ENCODE data around the gene KIAA1328. TPM values are rescaled to one million over a fixed set of nuclear protein-coding genes. Genes with fewer than 3 reads are reported as not detected.

Gene KIAA1328
- polyA plus RNA-seq, 1 of the 3 experiments (the other 2 are of a cell fraction): 2.6 TPM

DNA sequence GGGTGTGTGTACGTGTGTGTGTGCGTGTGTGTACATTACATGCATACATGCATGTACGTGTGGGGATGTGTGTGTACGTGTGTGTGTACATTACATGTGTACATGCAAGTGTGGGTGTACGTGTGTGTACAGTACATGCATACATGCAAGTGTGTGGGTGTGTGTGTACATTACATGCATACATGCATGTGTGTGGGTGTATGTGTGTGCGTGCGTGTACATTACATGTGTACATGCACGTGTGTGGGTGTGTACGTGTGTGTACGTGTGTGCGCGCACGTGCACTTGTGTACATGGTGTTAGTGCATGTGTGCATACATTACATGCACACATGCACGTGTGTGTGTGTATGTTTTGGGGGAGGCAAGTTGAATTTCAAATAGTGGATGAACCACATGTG lies 436.0 kb downstream of the KIAA1328 start (continued):
- no peak for TF ChIP-seq SMC3 (IDR thresholded peaks at IDR 0.05; ENCODE audit: low read depth, low read length)
- TF ChIP-seq ZBTB33 (IDR thresholded peaks at IDR 0.05; ENCODE audit: borderline replicate concordance, low read depth): no peak
- TF ChIP-seq JUND (IDR thresholded peaks at IDR 0.05): no peak
- TF ChIP-seq GABPA (IDR thresholded peaks at IDR 0.05; ENCODE audit: low read depth): no peak
- TF ChIP-seq, protein P1, sequence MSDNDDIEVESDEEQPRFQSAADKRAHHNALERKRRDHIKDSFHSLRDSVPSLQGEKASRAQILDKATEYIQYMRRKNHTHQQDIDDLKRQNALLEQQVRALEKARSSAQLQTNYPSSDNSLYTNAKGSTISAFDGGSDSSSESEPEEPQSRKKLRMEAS (IDR thresholded peaks at IDR 0.05; ENCODE audit: low read depth): no peak

- peaks cover 0 to 24% of the 10 kb centered on the region in 2 experiments; a peak in 1 of 4 replicates for H3K4me1 ChIP-seq (ENCODE audit: control insufficient read depth in 1 of 2, insufficient read depth in 2 of 2, low read depth in 1 of 2, low read length in 1 of 2)
- H3K9ac ChIP-seq: no peak overlapping the region
- no peaks in the 10 kb centered on the region for H3K27me3 ChIP-seq (ENCODE audit: insufficient read depth)
- no peak overlapping the region for H3K4me3 ChIP-seq (ENCODE audit: low read depth in 2 of 2, low read length in 1 of 2)
- POLR2A ChIA-PET: no interaction called here
- H2AFZ ChIP-seq (ENCODE audit: low read depth): no peak overlapping the region
- no peaks in the 10 kb centered on the region for H4K20me1 ChIP-seq (ENCODE audit: insufficient read depth)
- no peaks in the 10 kb centered on the region for H3F3A ChIP-seq (replicated peaks; ENCODE audit: insufficient read depth)
- CTCF ChIA-PET: interaction anchor here (0.6 to 1.5 kb wide), 2 partner anchors 14 to 324 kb away, joined by 3 read pairs; no protein-coding TSS in a partner anchor
- H3K36me3 ChIP-seq (replicated peaks in 1 of 2; ENCODE audit: control insufficient read depth in 1 of 2, insufficient read depth in 2 of 2, low read length in 1 of 2): no peaks in the 10 kb centered on the region
- no peaks in the 10 kb centered on the region for H3K79me2 ChIP-seq (ENCODE audit: insufficient read depth)
- H3K9me2 ChIP-seq: no peaks in the 10 kb centered on the region
- WGBS (ENCODE audit: low lambda C conversion rate): no CpG with 5 or more reads among the region's 2 CpGs
- TF ChIP-seq POLR2AphosphoS5 (IDR thresholded peaks at IDR 0.05; ENCODE audit: low read depth, low read length): no peak
- TF ChIP-seq REST (IDR thresholded peaks at IDR 0.05; ENCODE audit: low read depth, low read length): no peak
- no peak for TF ChIP-seq TCF12 (IDR thresholded peaks at IDR 0.05)
- no peak for TF ChIP-seq TAF1 (IDR thresholded peaks at IDR 0.05; ENCODE audit: borderline replicate concordance, low read depth, low read length)
- TF ChIP-seq CTCF (IDR thresholded peaks at IDR 0.05): no peak
- TF ChIP-seq RAD21 (IDR thresholded peaks at IDR 0.05; ENCODE audit: low read length): no peak
- TF ChIP-seq, protein P2, sequence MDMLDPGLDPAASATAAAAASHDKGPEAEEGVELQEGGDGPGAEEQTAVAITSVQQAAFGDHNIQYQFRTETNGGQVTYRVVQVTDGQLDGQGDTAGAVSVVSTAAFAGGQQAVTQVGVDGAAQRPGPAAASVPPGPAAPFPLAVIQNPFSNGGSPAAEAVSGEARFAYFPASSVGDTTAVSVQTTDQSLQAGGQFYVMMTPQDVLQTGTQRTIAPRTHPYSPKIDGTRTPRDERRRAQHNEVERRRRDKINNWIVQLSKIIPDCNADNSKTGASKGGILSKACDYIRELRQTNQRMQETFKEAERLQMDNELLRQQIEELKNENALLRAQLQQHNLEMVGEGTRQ (IDR thresholded peaks at IDR 0.05; ENCODE audit: borderline replicate concordance, low read depth, low read length): no peak
- no peak for TF ChIP-seq MXI1 (IDR thresholded peaks at IDR 0.05; ENCODE audit: low read depth, low read length)
- TF ChIP-seq NRF1 (IDR thresholded peaks at IDR 0.05; ENCODE audit: low read depth, low read length): no peak
- TF ChIP-seq, protein P1 (IDR thresholded peaks at IDR 0.05; ENCODE audit: low read depth): no peak
- TF ChIP-seq, protein P3, sequence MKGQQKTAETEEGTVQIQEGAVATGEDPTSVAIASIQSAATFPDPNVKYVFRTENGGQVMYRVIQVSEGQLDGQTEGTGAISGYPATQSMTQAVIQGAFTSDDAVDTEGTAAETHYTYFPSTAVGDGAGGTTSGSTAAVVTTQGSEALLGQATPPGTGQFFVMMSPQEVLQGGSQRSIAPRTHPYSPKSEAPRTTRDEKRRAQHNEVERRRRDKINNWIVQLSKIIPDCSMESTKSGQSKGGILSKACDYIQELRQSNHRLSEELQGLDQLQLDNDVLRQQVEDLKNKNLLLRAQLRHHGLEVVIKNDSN (IDR thresholded peaks at IDR 0.05; ENCODE audit: borderline replicate concordance, low read depth): no peak
- no peak for TF ChIP-seq FOSL2 (IDR thresholded peaks at IDR 0.05; ENCODE audit: borderline replicate concordance, low read depth)
- no peak for TF ChIP-seq EZH2phosphoT487 (IDR thresholded peaks at IDR 0.05; ENCODE audit: borderline replicate concordance, low read depth)
- TF ChIP-seq, protein P4, sequence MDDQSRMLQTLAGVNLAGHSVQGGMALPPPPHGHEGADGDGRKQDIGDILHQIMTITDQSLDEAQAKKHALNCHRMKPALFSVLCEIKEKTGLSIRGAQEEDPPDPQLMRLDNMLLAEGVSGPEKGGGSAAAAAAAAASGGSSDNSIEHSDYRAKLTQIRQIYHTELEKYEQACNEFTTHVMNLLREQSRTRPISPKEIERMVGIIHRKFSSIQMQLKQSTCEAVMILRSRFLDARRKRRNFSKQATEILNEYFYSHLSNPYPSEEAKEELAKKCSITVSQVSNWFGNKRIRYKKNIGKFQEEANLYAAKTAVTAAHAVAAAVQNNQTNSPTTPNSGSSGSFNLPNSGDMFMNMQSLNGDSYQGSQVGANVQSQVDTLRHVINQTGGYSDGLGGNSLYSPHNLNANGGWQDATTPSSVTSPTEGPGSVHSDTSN (IDR thresholded peaks at IDR 0.05): no peak
- TF ChIP-seq FOXM1 (IDR thresholded peaks at IDR 0.05; ENCODE audit: low read depth): no peak
- TF ChIP-seq GABPA (IDR thresholded peaks at IDR 0.05; ENCODE audit: low read depth): no peak
- no peak for TF ChIP-seq GATA2 (CRISPR knock-in tag; IDR thresholded peaks at IDR 0.05)
- TF ChIP-seq NFIC (IDR thresholded peaks at IDR 0.05; ENCODE audit: borderline replicate concordance): no peak
- no peak for TF ChIP-seq RFX5 (IDR thresholded peaks at IDR 0.05; ENCODE audit: low read length)
- no peak overlapping the region for H3K27ac ChIP-seq (ENCODE audit: low read depth in 2 of 2, low read length in 1 of 2)
- DNase-seq: no peak
- no peaks in the 10 kb centered on the region for H3K9me3 ChIP-seq
- H3K4me2 ChIP-seq: no peak overlapping the region
Measured at GRCh38 chr18:37265382-37265781, 436.5 kb downstream of the KIAA1328 start.

Data from SK-N-SH (cell line).